ENCODE data around the gene SETD5.

SETD5 gene

DNA sequence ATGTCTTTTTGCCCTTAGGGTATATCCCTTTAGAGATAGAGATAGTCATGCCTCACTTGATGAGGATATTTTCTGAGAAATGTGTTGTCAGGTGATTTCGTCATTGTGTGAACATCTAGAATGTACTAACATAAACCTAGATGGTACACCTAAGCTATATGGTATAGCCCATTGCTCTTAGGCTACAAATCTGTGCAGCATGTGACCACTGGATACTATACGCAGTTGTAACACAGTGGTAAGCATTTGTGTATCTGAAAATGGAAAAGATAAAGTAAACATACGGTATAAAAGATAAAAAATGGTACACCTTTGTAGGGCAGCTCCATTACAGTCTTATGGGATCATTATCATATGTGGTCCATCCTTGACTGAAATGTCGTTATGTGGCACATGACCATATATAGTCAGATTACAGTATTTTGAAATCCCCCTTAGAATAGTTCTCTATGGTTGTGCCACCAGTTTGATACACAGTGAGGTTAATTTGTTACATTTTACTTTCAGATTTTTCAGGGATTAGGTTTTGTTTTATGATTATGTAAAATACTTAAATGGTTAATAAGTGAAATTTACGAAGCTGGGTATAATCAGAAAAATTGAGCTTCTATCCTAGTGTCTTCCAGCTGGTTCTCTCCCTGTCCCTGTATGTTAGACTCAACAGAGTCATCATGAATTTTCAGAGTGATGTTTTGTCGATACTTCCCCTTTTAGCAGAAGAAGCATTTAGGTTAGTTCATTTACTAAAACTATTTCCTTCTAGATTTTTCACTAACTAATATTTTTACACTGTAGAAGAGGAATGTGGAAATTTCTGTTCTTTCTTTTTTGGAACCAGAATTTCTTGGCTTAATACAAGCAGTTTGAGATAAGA is 12.8 kb downstream of the SETD5 start:
- no peak for DNase-seq (ENCODE audit: low spot score)

DNA sequence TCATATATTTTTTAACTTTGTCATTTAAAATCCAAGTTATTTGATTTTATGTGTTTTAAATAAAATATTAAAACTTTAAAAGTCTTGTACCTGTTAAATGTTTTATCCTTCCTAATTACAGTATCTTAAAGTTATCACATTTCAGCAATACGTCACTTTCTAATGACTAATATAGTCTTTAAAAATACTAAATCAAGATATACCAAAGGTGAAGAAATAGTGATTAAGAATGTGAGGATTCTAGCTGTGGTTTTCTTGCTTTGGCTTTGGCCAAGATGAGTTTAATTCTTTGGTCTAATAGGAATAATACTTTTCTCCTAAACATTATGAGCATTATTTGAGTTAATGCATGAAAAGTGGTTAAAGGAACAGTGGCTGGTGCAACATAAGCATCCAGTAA is 13.9 kb downstream of the SETD5 start:
- DNase-seq (ENCODE audit: low spot score) = no peak

GRCh38 chr3:9412293-9412692 is 14.9 kb downstream of the SETD5 start:
- no peak for DNase-seq (ENCODE audit: low spot score)

DNA sequence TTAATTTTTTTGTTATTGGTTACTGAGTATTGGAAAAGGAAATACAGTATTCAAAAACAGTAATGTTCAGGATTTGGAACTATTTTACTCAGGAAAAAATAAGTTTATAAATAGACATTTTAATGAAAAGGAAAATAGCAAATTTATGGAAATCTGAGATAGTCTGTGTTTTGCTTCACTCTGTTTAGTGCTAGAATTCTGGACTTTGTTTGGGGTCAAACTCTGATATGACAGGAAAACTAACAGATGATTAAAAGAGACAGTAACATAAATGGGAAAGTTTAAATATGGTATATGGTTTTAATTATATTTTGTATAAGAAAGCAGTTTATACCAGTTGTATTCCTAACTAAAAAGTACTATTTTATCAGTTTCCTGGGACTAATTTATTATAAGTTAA is 17.4 kb downstream of the SETD5 start:
- DNase-seq (ENCODE audit: low spot score) = no peak

DNA sequence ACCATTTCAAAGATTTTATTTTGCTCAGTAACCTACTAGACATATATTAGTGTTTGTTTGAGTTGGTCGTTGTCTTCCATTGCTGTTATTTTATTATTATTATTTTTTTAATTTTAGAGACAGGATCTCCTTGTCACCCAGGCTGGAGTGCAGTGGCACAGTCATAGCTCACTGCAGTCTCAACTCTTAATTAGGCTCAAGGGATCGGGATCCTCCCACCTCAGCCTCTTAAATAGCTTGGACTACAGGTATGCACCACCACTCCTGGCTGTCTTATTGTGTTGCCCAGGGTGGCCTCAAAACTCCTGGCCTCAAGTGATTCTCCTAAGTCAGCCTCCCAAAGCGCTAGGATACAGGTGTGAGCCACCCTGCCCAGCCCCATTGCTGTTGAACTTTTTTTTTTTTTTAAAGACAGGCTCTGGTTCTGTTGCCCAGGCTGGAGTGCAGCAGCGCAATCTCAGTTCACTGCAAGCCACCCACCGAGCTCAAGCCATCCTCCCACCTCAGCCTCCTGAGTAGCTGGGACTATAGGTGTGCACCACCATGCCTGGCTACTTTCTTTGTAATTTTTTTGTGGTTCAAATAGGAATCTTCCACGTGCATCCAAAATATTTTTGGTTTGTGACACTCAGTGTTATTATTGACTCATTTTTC is 18.2 kb downstream of the SETD5 start:
- no peak for DNase-seq (ENCODE audit: low spot score)

- no peak for DNase-seq (ENCODE audit: low spot score)
Observed at GRCh38 chr3:9416139-9416780, 18.8 kb downstream of the SETD5 start.

- no peak for DNase-seq (ENCODE audit: low spot score)
Observed at GRCh38 chr3:9420850-9421549, 23.6 kb downstream of the SETD5 start.

- DNase-seq (ENCODE audit: low spot score) = peak; percentile 76
Observed at GRCh38 chr3:9422712-9423424, 25.5 kb downstream of the SETD5 start.

GRCh38 chr3:9428411-9428810 is 31.0 kb downstream of the SETD5 start:
- DNase-seq (ENCODE audit: low spot score) = no peak

DNA sequence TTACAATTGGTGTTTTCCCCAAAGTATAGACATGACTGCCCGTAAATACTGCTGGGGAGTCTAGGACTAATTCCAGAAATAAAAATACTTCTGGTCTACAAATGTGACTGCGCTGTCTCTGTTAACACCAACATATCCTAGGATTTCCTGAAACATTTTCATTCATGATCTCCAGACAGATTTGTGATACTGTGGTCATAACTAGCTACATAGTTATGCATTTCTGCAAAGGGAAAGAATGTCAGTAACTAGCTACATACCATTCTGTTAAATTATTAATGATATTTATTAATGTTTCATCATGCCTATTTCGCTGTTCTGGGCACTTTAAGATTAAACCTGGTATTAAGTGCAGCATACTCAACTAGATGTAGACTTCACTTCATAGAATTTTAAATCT is 33.3 kb downstream of the SETD5 start:
- DNase-seq (ENCODE audit: low spot score) = no peak

DNA sequence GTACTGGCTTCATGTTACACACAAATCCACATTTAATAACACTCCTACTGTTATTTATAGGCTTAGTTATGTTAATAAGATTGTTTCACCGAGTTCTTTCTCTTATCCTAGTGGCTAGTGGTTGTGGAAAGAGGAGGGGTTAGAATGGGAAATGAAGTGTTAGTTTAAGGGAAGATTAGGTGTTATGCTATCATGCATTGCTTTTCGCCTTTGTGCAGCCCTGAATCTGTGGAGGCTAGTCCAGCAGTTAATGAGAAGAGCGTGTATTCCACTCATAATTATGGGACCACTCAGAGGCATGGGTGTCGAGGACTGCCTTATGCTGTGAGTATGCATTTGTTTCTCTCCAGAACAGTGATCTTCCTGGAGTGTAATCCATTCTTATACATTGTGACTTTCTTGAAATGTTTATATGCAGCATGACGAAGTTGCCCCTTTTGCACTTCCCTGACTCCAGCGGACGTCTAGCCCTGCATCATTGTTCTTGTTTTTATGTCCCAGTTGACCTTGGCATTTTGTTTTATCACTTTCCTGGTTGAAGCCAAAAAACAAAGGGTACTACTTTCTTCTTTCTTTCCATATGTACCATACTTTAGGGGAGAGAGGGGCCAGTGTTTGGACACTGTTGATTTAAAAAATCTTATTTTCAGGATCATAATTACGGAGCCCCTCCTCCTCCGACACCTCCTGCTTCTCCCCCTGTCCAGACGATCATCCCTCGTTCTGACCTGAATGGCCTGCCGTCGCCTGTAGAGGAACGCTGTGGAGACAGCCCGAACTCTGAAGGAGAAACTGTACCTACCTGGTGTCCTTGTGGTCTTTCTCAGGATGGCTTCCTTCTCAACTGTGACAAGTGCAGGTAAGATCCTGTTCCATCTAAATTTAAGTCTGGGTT is 36.5 kb downstream of the SETD5 start:
- DNase-seq (ENCODE audit: low spot score) = no peak

- no peak for DNase-seq (ENCODE audit: low spot score)
Observed at GRCh38 chr3:9435316-9435715, 37.9 kb downstream of the SETD5 start.

GRCh38 chr3:9439331-9439730 is 41.9 kb downstream of the SETD5 start:
- DNase-seq (ENCODE audit: low spot score) = no peak

- DNase-seq (ENCODE audit: low spot score) = no peak
Observed at GRCh38 chr3:9441501-9442221, 44.2 kb downstream of the SETD5 start.

DNA sequence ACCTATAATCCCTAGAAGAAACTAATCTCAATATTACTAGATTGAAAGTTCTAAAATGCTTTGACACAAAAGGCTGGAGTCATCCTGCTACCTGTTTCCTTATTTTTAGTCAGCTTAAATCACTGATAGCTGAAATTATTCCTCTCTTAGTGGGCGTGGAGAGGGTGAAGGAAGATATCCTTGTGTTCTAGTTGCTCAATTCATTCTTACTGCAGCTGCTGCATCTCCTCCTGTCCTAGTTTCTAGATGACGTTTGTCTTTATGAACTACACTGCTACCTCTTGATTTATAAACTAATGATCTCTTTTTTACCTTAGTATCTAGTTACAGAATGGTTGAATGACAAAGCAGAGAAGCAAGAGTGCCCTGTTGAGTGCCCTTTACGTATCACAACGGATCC is 50.7 kb downstream of the SETD5 start:
- no peak for DNase-seq (ENCODE audit: low spot score)

GRCh38 chr3:9448643-9449042 is 51.2 kb downstream of the SETD5 start:
- no peak for DNase-seq (ENCODE audit: low spot score)

DNA sequence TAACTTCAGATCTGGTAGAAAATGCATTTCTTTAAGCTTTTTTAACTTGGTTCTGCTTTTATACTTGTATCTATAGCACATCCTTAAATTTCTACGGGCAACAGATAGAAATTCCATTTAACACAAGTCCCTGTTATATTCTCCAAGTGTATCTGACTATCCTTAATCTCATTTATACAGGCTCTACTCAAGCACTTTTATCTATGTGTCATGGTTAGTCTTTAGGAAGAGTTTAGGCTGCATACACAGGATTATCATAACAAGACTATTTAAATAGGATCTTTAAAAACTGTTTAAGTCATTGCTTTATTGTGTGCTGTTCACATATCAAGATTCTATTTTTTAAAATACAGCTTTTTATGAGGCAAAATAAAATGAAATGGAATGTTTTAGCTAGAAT is 52.7 kb downstream of the SETD5 start:
- no peak for DNase-seq (ENCODE audit: low spot score)

GRCh38 chr3:9450991-9451390 is 53.6 kb downstream of the SETD5 start:
- no peak for DNase-seq (ENCODE audit: low spot score)

DNA sequence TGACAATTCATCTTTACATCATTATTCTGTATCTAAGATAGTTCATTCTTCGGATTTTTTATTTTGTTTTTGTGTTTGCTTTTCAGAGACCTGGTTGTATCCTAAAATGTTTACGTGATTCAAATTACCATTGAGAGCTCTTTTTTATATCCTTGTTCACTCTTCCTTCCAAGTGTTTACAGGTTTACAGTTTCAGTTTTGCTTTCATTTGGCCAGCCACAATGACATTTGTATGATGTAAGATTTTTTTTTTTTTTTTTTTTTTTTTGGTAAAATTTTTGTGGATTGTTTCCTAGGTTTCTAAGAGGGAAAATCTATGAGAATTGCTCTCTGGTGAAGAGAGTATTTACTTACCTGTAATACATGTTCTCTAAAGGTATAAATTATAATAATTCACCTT is 55.0 kb downstream of the SETD5 start:
- no peak for DNase-seq (ENCODE audit: low spot score)

DNA sequence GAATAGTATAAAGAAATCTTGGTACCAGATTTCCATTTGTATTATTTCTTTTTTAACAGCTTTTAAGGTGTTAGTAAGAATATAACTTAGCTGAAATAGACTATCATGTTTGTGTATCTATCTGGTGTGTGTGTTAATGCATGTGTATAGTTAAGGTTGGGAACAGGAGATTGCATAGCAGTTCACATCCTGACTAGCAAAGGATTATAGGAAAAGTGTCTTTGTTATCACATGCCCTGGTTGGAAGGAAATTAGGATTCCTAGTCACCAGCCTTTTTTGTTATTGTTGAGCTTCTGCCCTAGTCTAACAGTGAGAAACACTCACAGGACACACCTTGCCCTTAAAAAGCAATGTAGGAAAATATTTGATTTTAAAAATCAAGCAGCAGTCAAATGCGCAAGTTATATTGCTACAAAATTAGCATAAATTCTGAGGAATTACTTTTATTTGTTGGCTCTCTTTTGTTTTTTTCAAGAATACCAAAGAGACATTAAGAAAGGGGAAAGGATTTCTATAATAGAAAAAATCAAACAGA is 58.2 kb downstream of the SETD5 start:
- DNase-seq (ENCODE audit: low spot score) = no peak
